Measurements from ENCODE around the gene EPSTI1. TPM values are rescaled to one million over a fixed set of nuclear protein-coding genes. Genes with fewer than 3 reads are reported as not detected.
"Not testable (repeated sequence)": the region's sequence is repeated elsewhere in the genome, so short reads cannot be mapped to it uniquely, and the experiment has no call there.

The EPSTI1 gene
- total RNA-seq, 1 donor = 15.1 TPM

- TF ChIP-seq CTCF (IDR thresholded peaks at IDR 0.05; ENCODE audit: insufficient read depth, low read depth, low read length) = no peak
- DNase-seq (ENCODE audit: low read depth) = peak; percentile 86
- no peak overlapping the region for H3K4me3 ChIP-seq (ENCODE audit: low read depth, low read length)
Measured at GRCh38 chr13:42996584-42996983, 4.5 kb upstream of the EPSTI1 start.

- no peak for DNase-seq (ENCODE audit: low read depth)
- no peak for TF ChIP-seq CTCF (IDR thresholded peaks at IDR 0.05; ENCODE audit: insufficient read depth, low read depth, low read length)
- no peak overlapping the region for H3K4me3 ChIP-seq (ENCODE audit: low read depth, low read length)
Measured at GRCh38 chr13:42994878-42995277, 2.8 kb upstream of the EPSTI1 start.

- no peak for DNase-seq (ENCODE audit: low read depth)
- H3K4me3 ChIP-seq (ENCODE audit: low read depth, low read length) = no peak overlapping the region
Measured at GRCh38 chr13:42992764-42993122, 702 bp upstream of the EPSTI1 start.

GRCh38 chr13:42991233-42991897 lies 676 bp downstream of the EPSTI1 start:
- peak overlapping the region; percentile 70 for H3K4me3 ChIP-seq (ENCODE audit: low read depth, low read length)
- not testable (repeated sequence) for DNase-seq (ENCODE audit: low read depth)

More at GRCh38 chr13:42992764-42993122, 702 bp upstream of the EPSTI1 start:
- TF ChIP-seq CTCF (IDR thresholded peaks at IDR 0.05; ENCODE audit: insufficient read depth, low read depth, low read length) = no peak

- peak; percentile 72 for DNase-seq (ENCODE audit: low read depth)
- peak overlapping the region; percentile 70 for H3K4me3 ChIP-seq (ENCODE audit: low read depth, low read length)
- no peak for TF ChIP-seq CTCF (IDR thresholded peaks at IDR 0.05; ENCODE audit: insufficient read depth, low read depth, low read length)
Measured at GRCh38 chr13:42990291-42991232, 1.5 kb downstream of the EPSTI1 start.

GRCh38 chr13:42986176-42986574 lies 5.9 kb downstream of the EPSTI1 start:
- no peak for TF ChIP-seq CTCF (IDR thresholded peaks at IDR 0.05; ENCODE audit: insufficient read depth, low read depth, low read length)
- no peak overlapping the region for H3K4me3 ChIP-seq (ENCODE audit: low read depth, low read length)
- DNase-seq (ENCODE audit: low read depth) = no peak
